Loucy (cell line): ENCODE data around the gene CC2D2B.

ENCODE experiments used
- H2AFZ ChIP-seq: fragments of 200-600 bp; sonication (generic); 2 replicates; pipeline ENCODE4 v1.6.0; 2016; ENCODE audit warnings: antibody characterized with exemption, mild to moderate bottlenecking, low read length, moderate library complexity
- H3F3A ChIP-seq: fragments of 200-600 bp; 2 replicates; pipeline ENCODE4 v1.6.0; 2016; ENCODE audit warnings: antibody characterized with exemption, low read depth, mild to moderate bottlenecking
- H3K27me3 ChIP-seq: fragments of 200-600 bp; sonication (generic); 2 replicates; pipeline ENCODE4 v1.6.1; 2014; ENCODE audit warnings: low read length, mild to moderate bottlenecking; ENCODE audit not compliant: insufficient read depth, poor library complexity, severe bottlenecking
- H3K36me3 ChIP-seq: fragments of 200-600 bp; sonication (generic); 2 replicates; pipeline ENCODE4 v1.6.1; 2016; ENCODE audit warnings: low read length; ENCODE audit not compliant: insufficient read depth
- H3K4me1 ChIP-seq: fragments of 200-600 bp; sonication (generic); 2 replicates; pipeline ENCODE4 v1.5.1; 2014; ENCODE audit warnings: low read length, mild to moderate bottlenecking; ENCODE audit not compliant: insufficient read depth, poor library complexity, severe bottlenecking
- H3K4me2 ChIP-seq: fragments of 200-600 bp; sonication (generic); 2 replicates; pipeline ENCODE4 v1.6.0; 2014; ENCODE audit warnings: antibody characterized with exemption, low read length, low read depth, mild to moderate bottlenecking; ENCODE audit not compliant: poor library complexity, severe bottlenecking
- H3K4me3 ChIP-seq: fragments of 200-600 bp; sonication (generic); 2 replicates; pipeline ENCODE4 v1.5.1; 2014; ENCODE audit warnings: low read length, mild to moderate bottlenecking, mixed read lengths; ENCODE audit not compliant: poor library complexity, severe bottlenecking
- H3K79me2 ChIP-seq: fragments of 200-600 bp; sonication (generic); 2 replicates; pipeline ENCODE4 v1.6.1; 2014; ENCODE audit warnings: low read length; ENCODE audit not compliant: insufficient read depth
- H3K9ac ChIP-seq: fragments of 200-600 bp; sonication (generic); 2 replicates; pipeline ENCODE4 v1.6.0; 2014; ENCODE audit warnings: mild to moderate bottlenecking, low read depth, low read length, moderate library complexity; ENCODE audit not compliant: poor library complexity, severe bottlenecking
- H3K9me2 ChIP-seq: fragments of 200-600 bp; sonication (generic); replicated peaks from 2 replicates; pipeline ENCODE4 v1.6.1; 2016; ENCODE audit warnings: low read depth, low read length, mixed read lengths
- H3K9me3 ChIP-seq: fragments of 200-600 bp; sonication (generic); 2 replicates; pipeline ENCODE4 v1.6.1; 2014; ENCODE audit warnings: mild to moderate bottlenecking, antibody characterized with exemption, low read length, low read depth; ENCODE audit not compliant: insufficient read depth
- H4K20me1 ChIP-seq: fragments of 200-600 bp; sonication (generic); 2 replicates; pipeline ENCODE4 v1.6.0; 2014; ENCODE audit warnings: antibody characterized with exemption, low read length, mild to moderate bottlenecking; ENCODE audit not compliant: insufficient read depth, poor library complexity, severe bottlenecking
- CTCF ChIP-seq: fragments of 200-600 bp; sonication (generic); conservative IDR thresholded peaks from 2 replicates; pipeline ENCODE4 v1.5.1; 2014; ENCODE audit warnings: mild to moderate bottlenecking, antibody characterized with exemption, low read length
- EZH2phosphoT487 ChIP-seq: fragments of 200-600 bp; IDR thresholded peaks from 2 replicates; pipeline ENCODE4 v1.6.1; 2018; ENCODE audit warnings: antibody characterized with exemption, mild to moderate bottlenecking, moderate library complexity, borderline replicate concordance

Gene CC2D2B

GRCh38 chr10:96043033-96043892 lies 135.5 kb downstream of the CC2D2B start, which contains the start of gene CCNJ:
Gene CCNJ, plus strand, starts transcription at chr10:96043583. Its CDS starts 811 bp downstream, at chr10:96044394.
- no peak for TF ChIP-seq CTCF
- TF ChIP-seq EZH2phosphoT487 = no peak
- Histone ChIP-seq H3K9me2 (no peaks in the 10 kb centered on the region), H3K27me3 (no peaks in the 10 kb centered on the region), H3K4me2 (peak within 1 kb of the TSS; percentile 84), H2AFZ (peak within 1 kb of the TSS; percentile 76), H3K4me1 (peaks cover 41% of the 10 kb centered on the region), H3K79me2 (peaks cover 50% of the 10 kb centered on the region), H3F3A (no peaks in the 10 kb centered on the region), H3K36me3 (no peaks in the 10 kb centered on the region), H4K20me1 (peaks cover 37% of the 10 kb centered on the region), H3K9ac (peak within 1 kb of the TSS; percentile 91), H3K4me3 (peak within 1 kb of the TSS; percentile 92), H3K9me3 (no peaks in the 10 kb centered on the region)

GRCh38 chr10:96043893-96044715 lies 136.3 kb downstream of the CC2D2B start:
- Histone ChIP-seq H2AFZ (peak overlapping the region; percentile 76), H3K4me3 (peak overlapping the region; percentile 92), H3K79me2 (peaks cover 58% of the 10 kb centered on the region), H3K4me1 (peaks cover 49% of the 10 kb centered on the region), H3F3A (no peaks in the 10 kb centered on the region), H3K4me2 (peak overlapping the region; percentile 84), H3K9me2 (no peaks in the 10 kb centered on the region), H3K9ac (peak overlapping the region; percentile 91), H4K20me1 (peaks cover 45% of the 10 kb centered on the region), H3K36me3 (no peaks in the 10 kb centered on the region), H3K27me3 (no peaks in the 10 kb centered on the region), H3K9me3 (no peaks in the 10 kb centered on the region)
- no peak for TF ChIP-seq EZH2phosphoT487
- TF ChIP-seq CTCF = no peak

GRCh38 chr10:96044736-96045135 lies 137.0 kb downstream of the CC2D2B start:
- Histone ChIP-seq H3K36me3 (no peaks in the 10 kb centered on the region), H3K4me3 (peak overlapping the region; percentile 92), H3K9ac (peak overlapping the region; percentile 91), H3K79me2 (peaks cover 65% of the 10 kb centered on the region), H3K4me2 (peak overlapping the region; percentile 84), H2AFZ (no peak overlapping the region), H3K4me1 (peaks cover 55% of the 10 kb centered on the region), H3K9me3 (no peaks in the 10 kb centered on the region), H4K20me1 (peaks cover 52% of the 10 kb centered on the region), H3K27me3 (no peaks in the 10 kb centered on the region), H3K9me2 (no peaks in the 10 kb centered on the region), H3F3A (no peaks in the 10 kb centered on the region)
- TF ChIP-seq EZH2phosphoT487 (no peak), CTCF (no peak)
